Measurements from ENCODE around the gene OSBPL1A.

- TF ChIP-seq CTCF (IDR thresholded peaks at IDR 0.05) (no peak), POLR2A (IDR thresholded peaks at IDR 0.05) (no peak)
These were observed 916 bp upstream of the OSBPL1A start for GRCh38 chr18:24398540-24398939.

Data from Peyer's patch (tissue), 4 donors.